LNCaP clone FGC (cell line): ENCODE results near the gene IGF1R.

ENCODE experiments used
- DNase-seq: peaks from one replicate; pipeline ENCODE4 v3.0.0-alpha.2; 2011; ENCODE audit warnings: low read depth
- H3K4me3 ChIP-seq: 2 replicates; pipeline ENCODE4 v1.5.1; 2011; ENCODE audit warnings: mild to moderate bottlenecking, low read depth, low read length, control low read depth
- TF ChIP-seq, protein P1 (sequence below): IDR thresholded peaks from 2 replicates; pipeline ENCODE4 v1.5.1; 2012; ENCODE audit warnings: mild to moderate bottlenecking; ENCODE audit not compliant: control insufficient read depth, insufficient read depth; ENCODE audit errors: extremely low read depth

IGF1R gene

GRCh38 chr15:98681061-98681460 lies 32.7 kb downstream of the IGF1R start:
- H3K4me3 ChIP-seq, result no peak overlapping the region
- TF ChIP-seq, protein P1, sequence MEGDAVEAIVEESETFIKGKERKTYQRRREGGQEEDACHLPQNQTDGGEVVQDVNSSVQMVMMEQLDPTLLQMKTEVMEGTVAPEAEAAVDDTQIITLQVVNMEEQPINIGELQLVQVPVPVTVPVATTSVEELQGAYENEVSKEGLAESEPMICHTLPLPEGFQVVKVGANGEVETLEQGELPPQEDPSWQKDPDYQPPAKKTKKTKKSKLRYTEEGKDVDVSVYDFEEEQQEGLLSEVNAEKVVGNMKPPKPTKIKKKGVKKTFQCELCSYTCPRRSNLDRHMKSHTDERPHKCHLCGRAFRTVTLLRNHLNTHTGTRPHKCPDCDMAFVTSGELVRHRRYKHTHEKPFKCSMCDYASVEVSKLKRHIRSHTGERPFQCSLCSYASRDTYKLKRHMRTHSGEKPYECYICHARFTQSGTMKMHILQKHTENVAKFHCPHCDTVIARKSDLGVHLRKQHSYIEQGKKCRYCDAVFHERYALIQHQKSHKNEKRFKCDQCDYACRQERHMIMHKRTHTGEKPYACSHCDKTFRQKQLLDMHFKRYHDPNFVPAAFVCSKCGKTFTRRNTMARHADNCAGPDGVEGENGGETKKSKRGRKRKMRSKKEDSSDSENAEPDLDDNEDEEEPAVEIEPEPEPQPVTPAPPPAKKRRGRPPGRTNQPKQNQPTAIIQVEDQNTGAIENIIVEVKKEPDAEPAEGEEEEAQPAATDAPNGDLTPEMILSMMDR, result no peak
- DNase-seq, result no peak

DNA sequence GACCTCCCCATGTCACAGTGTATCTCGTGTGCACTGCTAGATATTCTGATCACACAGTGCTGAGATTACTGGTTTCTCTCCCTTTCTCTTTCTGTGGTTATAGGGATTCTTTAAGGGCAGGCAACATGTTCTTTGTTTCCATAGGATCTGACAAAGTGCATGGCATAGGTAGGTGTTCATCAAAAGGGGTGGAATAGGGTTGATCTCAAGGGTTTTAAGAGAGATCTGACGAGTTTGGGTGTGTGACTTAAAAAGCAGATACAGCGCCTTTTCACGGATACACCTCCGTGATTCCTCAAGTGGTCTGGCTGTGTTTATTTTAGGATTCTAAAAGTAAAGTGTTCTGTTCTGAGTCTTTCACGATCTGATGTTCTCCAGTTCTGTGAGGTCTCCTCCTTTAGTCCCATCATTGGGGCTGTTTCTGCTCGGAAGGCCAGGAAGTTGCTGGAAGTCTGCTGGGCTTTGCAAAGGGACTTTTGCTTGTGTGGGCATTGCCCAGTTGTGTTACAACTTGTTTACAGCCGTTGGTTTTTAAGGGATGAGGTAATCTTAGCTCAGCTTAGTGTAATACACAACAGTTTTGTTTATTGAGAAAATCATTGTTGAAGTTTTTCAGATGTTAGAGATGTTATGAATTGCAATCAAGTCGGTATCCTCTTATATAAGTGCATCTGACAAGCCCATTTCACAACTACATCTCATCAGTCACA lies 34.8 kb downstream of the IGF1R start:
- DNase-seq, result no peak
- TF ChIP-seq, protein P1, result no peak

DNA sequence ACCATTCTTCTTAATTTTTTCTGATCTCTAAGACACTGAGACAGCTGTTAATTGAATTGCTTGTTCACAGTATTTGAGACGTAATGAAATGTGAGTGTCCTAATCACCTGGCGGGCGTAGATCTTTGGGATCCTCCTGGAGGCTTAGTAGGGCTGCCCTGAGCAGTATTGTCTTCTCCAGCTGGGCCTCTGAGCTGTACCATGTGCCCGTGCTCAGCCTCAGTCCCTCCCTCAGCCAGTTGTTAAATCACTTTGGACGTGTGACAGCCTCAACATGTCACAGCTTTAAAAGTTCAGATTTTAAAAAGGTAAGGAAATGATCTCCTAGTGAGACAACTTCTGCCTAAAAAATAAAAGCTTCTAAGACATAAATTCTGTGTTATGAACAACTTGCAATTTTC lies 35.5 kb downstream of the IGF1R start:
- no peak for DNase-seq
- H3K4me3 ChIP-seq, result no peak overlapping the region
- TF ChIP-seq, protein P1, result no peak

More for the DNA sequence above, 34.8 kb downstream of the IGF1R start:
- no peak overlapping the region for H3K4me3 ChIP-seq

DNA sequence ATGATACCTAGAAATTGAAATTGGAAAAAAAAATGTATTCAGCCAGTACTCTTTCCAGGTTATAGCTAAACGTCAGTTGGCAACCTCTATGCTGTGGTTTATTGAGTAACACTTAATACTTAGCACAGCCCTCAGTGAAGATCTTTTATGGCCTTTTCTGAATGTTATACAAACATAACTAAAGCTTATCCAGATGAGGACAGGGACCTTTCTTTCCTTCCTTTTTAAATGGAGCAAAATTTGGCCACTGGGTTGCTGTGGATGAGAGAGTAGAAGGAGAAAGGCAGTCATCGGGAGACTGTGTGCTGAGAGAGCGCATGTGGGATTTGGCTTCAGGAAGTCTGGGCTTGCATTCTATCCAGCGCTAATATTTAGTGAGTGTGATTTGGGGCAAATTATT lies 36.1 kb downstream of the IGF1R start:
- TF ChIP-seq, protein P1, result no peak
- DNase-seq, result peak; percentile 46
- H3K4me3 ChIP-seq, result no peak overlapping the region

DNA sequence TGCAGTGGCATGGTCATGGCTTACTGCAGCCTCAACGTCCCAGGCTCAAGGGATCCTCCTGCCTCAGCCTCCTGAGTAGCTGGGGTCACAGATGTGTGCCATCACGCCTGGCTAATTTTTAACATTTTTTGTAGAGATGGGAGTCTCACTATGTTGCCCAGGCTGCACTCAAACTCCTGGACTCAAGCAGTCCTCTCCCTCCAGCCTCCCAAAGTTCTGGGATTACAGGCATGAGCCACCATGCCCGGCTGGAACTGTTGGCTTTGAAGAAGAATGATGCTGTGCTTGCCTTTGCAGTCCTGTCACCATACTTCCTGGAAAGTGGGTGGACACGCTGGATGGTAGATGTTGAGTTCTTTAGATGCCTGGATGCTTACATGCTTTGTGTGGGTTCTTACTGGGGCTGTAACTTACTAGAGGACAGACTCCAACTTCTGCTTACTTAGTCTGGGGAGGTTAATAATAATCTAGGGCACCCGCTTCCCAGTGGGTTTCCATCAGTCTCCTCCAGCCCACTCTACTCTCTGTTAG lies 36.7 kb downstream of the IGF1R start:
- TF ChIP-seq, protein P1, result no peak
- DNase-seq, result no peak

GRCh38 chr15:98686983-98687382 lies 38.6 kb downstream of the IGF1R start:
- no peak overlapping the region for H3K4me3 ChIP-seq
- TF ChIP-seq, protein P1, result no peak
- DNase-seq, result peak; percentile 69

More for the DNA sequence above, 36.7 kb downstream of the IGF1R start:
- H3K4me3 ChIP-seq, result no peak overlapping the region
